ENCODE results near the gene C1QTNF1. TPM values are rescaled to one million over a fixed set of nuclear protein-coding genes. Genes with fewer than 3 reads are reported as not detected.

The C1QTNF1 gene
- total RNA-seq, 1 experiment from 2014 or later, result 18.6 TPM

GRCh38 chr17:79002796-79003593, 21.0 kb upstream of the C1QTNF1 start:
- DNase-seq, result no peak
- Histone ChIP-seq H3K4me3 (ENCODE audit: low read length) (peak overlapping the region; percentile 42; the same call in 1 of the 2 replicates), H3K9me3 (ENCODE audit: low read length) (no peaks in the 10 kb centered on the region), H3K4me2 (ENCODE audit: low read length) (peak overlapping the region; percentile 69), H3K79me2 (ENCODE audit: low read length) (peaks cover 93% of the 10 kb centered on the region), H3K27me3 (ENCODE audit: low read length) (no peaks in the 10 kb centered on the region), H4K20me1 (ENCODE audit: low read length) (peaks cover 34% of the 10 kb centered on the region), H3K9me2 (replicated peaks; ENCODE audit: low read length) (no peaks in the 10 kb centered on the region), H3F3A (ENCODE audit: low read length, unreplicated experiment) (peaks cover 12% of the 10 kb centered on the region), H3K36me3 (ENCODE audit: low read depth, low read length) (peaks cover 38% of the 10 kb centered on the region; the same call in 1 of the 2 replicates), H3K27ac (ENCODE audit: low read length) (no peak overlapping the region), H3K9ac (ENCODE audit: low read length) (no peak overlapping the region), H2AFZ (ENCODE audit: low read length) (no peak overlapping the region), H3K4me1 (ENCODE audit: insufficient read depth, low read length) (peaks cover 61% of the 10 kb centered on the region)
- ChIA-PET CTCF (interaction anchor here (1.0 kb wide), 1 partner anchor 43 kb away, joined by 16 read pairs; no protein-coding TSS in a partner anchor), POLR2A (ENCODE audit: unreplicated experiment) (interaction anchor here (0.5 kb wide), 1 partner anchor 688 kb away, joined by 3 read pairs; no protein-coding TSS in a partner anchor)
- ATAC-seq, result no peak
- intact Hi-C loops (cut with micrococcal nuclease), result no loop called here
- TF ChIP-seq EZH2phosphoT487 (IDR thresholded peaks at IDR 0.05; ENCODE audit: borderline replicate concordance, low read length) (no peak), CTCF (conservative IDR thresholded peaks at IDR 0.05; ENCODE audit: low read depth, low read length) (no peak), EZH2 (IDR thresholded peaks at IDR 0.05; ENCODE audit: low read length, unreplicated experiment) (no peak)
- BruUV-seq (replicated peaks), result no TSS peak

GRCh38 chr17:79003661-79004411, 20.1 kb upstream of the C1QTNF1 start:
- ChIA-PET CTCF (interaction anchor here (1.0 kb wide), 1 partner anchor 42 kb away, joined by 16 read pairs; no protein-coding TSS in a partner anchor), POLR2A (ENCODE audit: unreplicated experiment) (interaction anchor here (0.5 to 1.1 kb wide), 3 partner anchors 23 to 1098 kb away, joined by 3 to 4 read pairs (median 3); no protein-coding TSS in a partner anchor)
- H3K9me2 ChIP-seq (replicated peaks; ENCODE audit: low read length), result no peaks in the 10 kb centered on the region
- H3K9ac ChIP-seq (ENCODE audit: low read length), result no peak overlapping the region
- TF ChIP-seq EZH2 (IDR thresholded peaks at IDR 0.05; ENCODE audit: low read length, unreplicated experiment) (no peak), EZH2phosphoT487 (IDR thresholded peaks at IDR 0.05; ENCODE audit: borderline replicate concordance, low read length) (no peak), CTCF (conservative IDR thresholded peaks at IDR 0.05; ENCODE audit: low read depth, low read length) (no peak)
- peaks cover 93% of the 10 kb centered on the region for H3K79me2 ChIP-seq (ENCODE audit: low read length)
- H3K9me3 ChIP-seq (ENCODE audit: low read length), result no peaks in the 10 kb centered on the region
- peaks cover 34% of the 10 kb centered on the region; the same call in 1 of the 2 replicates for H3K36me3 ChIP-seq (ENCODE audit: low read depth, low read length)
- no peak for ATAC-seq
- peak overlapping the region; percentile 69 for H3K4me2 ChIP-seq (ENCODE audit: low read length)
- H4K20me1 ChIP-seq (ENCODE audit: low read length), result peaks cover 38% of the 10 kb centered on the region
- BruUV-seq (replicated peaks), result no TSS peak
- intact Hi-C loops (cut with micrococcal nuclease), result no loop called here
- H2AFZ ChIP-seq (ENCODE audit: low read length), result no peak overlapping the region
- H3K4me1 ChIP-seq (ENCODE audit: insufficient read depth, low read length), result peaks cover 61% of the 10 kb centered on the region
- DNase-seq, result no peak
- no peak overlapping the region for H3K27ac ChIP-seq (ENCODE audit: low read length)
- peak overlapping the region; percentile 42 for H3K4me3 ChIP-seq (ENCODE audit: low read length)
- peaks cover 11% of the 10 kb centered on the region for H3F3A ChIP-seq (ENCODE audit: low read length, unreplicated experiment)
- no peaks in the 10 kb centered on the region for H3K27me3 ChIP-seq (ENCODE audit: low read length)

Measured in PC-3 (cell line).